Measurements from ENCODE around the gene DELE1.

Gene DELE1

GRCh38 chr5:141923448-141924313 lies at the start of gene DELE1:
Gene DELE1 (plus strand): TSS chr5:141923871. CDS start chr5:141923942, 71 bp downstream.
- peak; percentile 89 for DNase-seq (ENCODE audit: low read depth)

- DNase-seq (ENCODE audit: low read depth) = no peak
Measured at GRCh38 chr5:141873933-141874261, 49.8 kb upstream of the DELE1 start.

- no peak for DNase-seq (ENCODE audit: low read depth)
Measured at GRCh38 chr5:141874262-141874964, 49.3 kb upstream of the DELE1 start.

- no peak for DNase-seq (ENCODE audit: low read depth)
Measured at GRCh38 chr5:141875022-141875740, 48.5 kb upstream of the DELE1 start.

- no peak for DNase-seq (ENCODE audit: low read depth)
Measured at GRCh38 chr5:141875795-141876627, 47.7 kb upstream of the DELE1 start.

GRCh38 chr5:141876628-141877355 lies 46.9 kb upstream of the DELE1 start:
- no peak for DNase-seq (ENCODE audit: low read depth)

GRCh38 chr5:141877356-141878185 lies 46.1 kb upstream of the DELE1 start:
- DNase-seq (ENCODE audit: low read depth) = no peak

- DNase-seq (ENCODE audit: low read depth) = no peak
Measured at GRCh38 chr5:141878186-141878710, 45.4 kb upstream of the DELE1 start, which contains the start of gene PCDH1. Gene PCDH1 (minus strand): TSS chr5:141878410. CDS start chr5:141878262, 148 bp downstream.

- DNase-seq (ENCODE audit: low read depth) = peak; percentile 88
Measured at GRCh38 chr5:141878711-141879425, 44.8 kb upstream of the DELE1 start.

GRCh38 chr5:141879426-141879759 lies 44.3 kb upstream of the DELE1 start:
- DNase-seq (ENCODE audit: low read depth) = no peak

GRCh38 chr5:141879941-141880738 lies 43.5 kb upstream of the DELE1 start:
- DNase-seq (ENCODE audit: low read depth) = no peak

- no peak for DNase-seq (ENCODE audit: low read depth)
Measured at GRCh38 chr5:141880961-141881801, 42.5 kb upstream of the DELE1 start.

- no peak for DNase-seq (ENCODE audit: low read depth)
Measured at GRCh38 chr5:141881886-141882285, 41.8 kb upstream of the DELE1 start.

GRCh38 chr5:141882594-141883183 lies 41.0 kb upstream of the DELE1 start:
- no peak for DNase-seq (ENCODE audit: low read depth)

GRCh38 chr5:141883184-141883891 lies 40.3 kb upstream of the DELE1 start:
- no peak for DNase-seq (ENCODE audit: low read depth)

GRCh38 chr5:141883892-141884318 lies 39.8 kb upstream of the DELE1 start:
- no peak for DNase-seq (ENCODE audit: low read depth)
